Panc1 (cell line): ENCODE measurements around the gene MRPL14.

ENCODE experiments used
- CTCF ChIP-seq: fragments of 450-650 bp; IDR thresholded peaks from 2 replicates; pipeline ENCODE4 v1.5.1; 2017; ENCODE audit warnings: mild to moderate bottlenecking
- POLR2AphosphoS5 ChIP-seq: IDR thresholded peaks from 2 replicates; pipeline ENCODE4 v1.6.1; 2012; ENCODE audit warnings: mild to moderate bottlenecking, low read depth, low read length, moderate library complexity
- REST ChIP-seq, 2 experiments: IDR thresholded peaks; 2 replicates each; pipeline ENCODE4 v1.6.1; 2011 to 2012; ENCODE audit warnings: low read depth in 2 of 2, control low read depth in 1 of 2, low read length in 1 of 2, mild to moderate bottlenecking in 1 of 2, moderate library complexity in 1 of 2; ENCODE audit not compliant: insufficient read depth in 1 of 2
- SIN3A ChIP-seq: IDR thresholded peaks from 2 replicates; pipeline ENCODE4 v1.6.1; 2012; ENCODE audit warnings: low read depth, mild to moderate bottlenecking, low read length, moderate library complexity, borderline replicate concordance; ENCODE audit not compliant: insufficient read depth
- TCF7L2 ChIP-seq: IDR thresholded peaks from 2 replicates; pipeline ENCODE4 v1.6.1; 2011; ENCODE audit warnings: mild to moderate bottlenecking, low read depth, low read length, inconsistent platforms

- TF ChIP-seq TCF7L2 (no peak), CTCF (no peak; the same call in none of the 2 replicates), POLR2AphosphoS5 (no peak), SIN3A (no peak), REST (IDR thresholded peaks at IDR 0.05; ENCODE audit: insufficient read depth in 1 of 2, low read depth in 2 of 2, low read length in 1 of 2) (no peak)
These were observed 52.2 kb downstream of the MRPL14 start for GRCh38 chr6:44074813-44075646.
